K562 (cell line): Measurements from ENCODE around the gene DNER.
"Not testable (repeated sequence)": the region's sequence is repeated elsewhere in the genome, so short reads cannot be mapped to it uniquely, and the experiment has no call there.

Source experiments
- BHLHE40 ChIP-seq: IDR thresholded peaks from 2 replicates; pipeline ENCODE4 v1.6.1; 2011; ENCODE audit warnings: low read length, improper control_type of control experiment
- CTCF ChIP-seq, 3 experiments: IDR thresholded peaks in 2 of 3; conservative IDR thresholded peaks in 1 of 3; 2 replicates each; pipeline ENCODE4 v1.5.1; 2011 to 2012; ENCODE audit warnings: low read length in 3 of 3, mild to moderate bottlenecking in 3 of 3, control low read depth in 2 of 3, improper control_type of control experiment in 1 of 3, inconsistent platforms in 1 of 3, low read depth in 1 of 3, mixed read lengths in 1 of 3, moderate library complexity in 1 of 3; ENCODE audit not compliant: insufficient read depth in 2 of 3
- FOXK1 ChIP-seq: sonication (generic); formaldehyde crosslinking; IDR thresholded peaks from 2 replicates; pipeline ENCODE4 v1.8.0; 2022; ENCODE audit warnings: missing genetic modification reagents, mild to moderate bottlenecking, borderline replicate concordance
- GABPA ChIP-seq: fragments of 200-800 bp; sonication (Bioruptor generic); conservative IDR thresholded peaks from 2 replicates; pipeline ENCODE4 v1.6.1; 2016; ENCODE audit warnings: low read depth, missing genetic modification characterization, missing compliant biosample characterization
- HCFC1 ChIP-seq: IDR thresholded peaks from 2 replicates; pipeline ENCODE4 v1.6.1; 2012; ENCODE audit warnings: low read depth, low read length, improper control_type of control experiment
- HIVEP1 ChIP-seq: fragments of 250-450 bp; sonication (Bioruptor Pico); IDR thresholded peaks from 2 replicates; pipeline ENCODE4 v1.4.0; 2020; ENCODE audit warnings: mild to moderate bottlenecking
- HNRNPLL ChIP-seq: fragments of 200-400 bp; formaldehyde crosslinking; IDR thresholded peaks from 2 replicates; pipeline ENCODE4 v1.6.1; 2017; ENCODE audit warnings: low read length, low read depth, mild to moderate bottlenecking; ENCODE audit not compliant: poor library complexity, severe bottlenecking
- KDM2B ChIP-seq: fragments of 250-450 bp; sonication (Bioruptor Pico); IDR thresholded peaks from 2 replicates; pipeline ENCODE4 v1.8.0; 2021; ENCODE audit warnings: mild to moderate bottlenecking, moderate library complexity
- POLR2AphosphoS5 ChIP-seq: IDR thresholded peaks from 2 replicates; pipeline ENCODE4 v1.6.1; 2011; ENCODE audit warnings: mild to moderate bottlenecking, low read depth, low read length, moderate library complexity; ENCODE audit not compliant: control insufficient read depth, insufficient read depth
- ZFP36 ChIP-seq: fragments of 150-350 bp; IDR thresholded peaks from 2 replicates; pipeline ENCODE4 v1.6.1; 2018; ENCODE audit warnings: low read length, low read depth; ENCODE audit not compliant: partially characterized antibody
- ZNF121 ChIP-seq: sonication (generic); formaldehyde crosslinking; conservative IDR thresholded peaks from 2 replicates; pipeline ENCODE4 v1.8.0; 2022; ENCODE audit warnings: missing genetic modification reagents

DNA sequence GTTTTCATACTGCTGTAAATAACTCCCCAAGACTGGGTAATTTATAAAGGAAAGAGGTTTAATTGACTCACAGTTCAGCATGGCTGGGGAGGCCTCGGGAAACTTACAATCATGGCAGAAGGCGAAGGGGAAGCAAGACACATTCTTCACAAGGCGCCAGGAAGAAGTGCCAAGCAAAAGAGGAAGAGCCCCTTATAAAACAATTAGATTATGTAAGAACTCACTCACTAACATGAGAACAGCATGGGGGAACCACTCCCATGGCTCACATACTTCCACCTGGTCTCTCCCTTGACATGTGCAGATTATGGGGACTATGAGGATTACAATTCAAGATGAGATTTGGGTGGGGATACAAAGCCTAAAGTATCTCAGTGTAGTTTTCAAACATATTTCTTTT lies 8.8 kb upstream of the DNER start:
- not testable (repeated sequence) for TF ChIP-seq HNRNPLL; KDM2B (CRISPR knock-in tag); HCFC1; POLR2AphosphoS5; ZFP36; FOXK1; GABPA (tag); CTCF (IDR thresholded peaks at IDR 0.05 in 2 of 3, conservative IDR thresholded peaks at IDR 0.05 in 1 of 3; ENCODE audit: insufficient read depth in 2 of 3, low read depth in 1 of 3, low read length in 3 of 3); HIVEP1; BHLHE40; ZNF121 (CRISPR knock-in tag)
